ENCODE measurements around the gene DPH1. TPM values are rescaled to one million over a fixed set of nuclear protein-coding genes. Genes with fewer than 3 reads are reported as not detected.

DPH1 gene
- total RNA-seq, 4 donors from 2014 or later: 23.5 to 33.7 (median 25.0) TPM

DNA sequence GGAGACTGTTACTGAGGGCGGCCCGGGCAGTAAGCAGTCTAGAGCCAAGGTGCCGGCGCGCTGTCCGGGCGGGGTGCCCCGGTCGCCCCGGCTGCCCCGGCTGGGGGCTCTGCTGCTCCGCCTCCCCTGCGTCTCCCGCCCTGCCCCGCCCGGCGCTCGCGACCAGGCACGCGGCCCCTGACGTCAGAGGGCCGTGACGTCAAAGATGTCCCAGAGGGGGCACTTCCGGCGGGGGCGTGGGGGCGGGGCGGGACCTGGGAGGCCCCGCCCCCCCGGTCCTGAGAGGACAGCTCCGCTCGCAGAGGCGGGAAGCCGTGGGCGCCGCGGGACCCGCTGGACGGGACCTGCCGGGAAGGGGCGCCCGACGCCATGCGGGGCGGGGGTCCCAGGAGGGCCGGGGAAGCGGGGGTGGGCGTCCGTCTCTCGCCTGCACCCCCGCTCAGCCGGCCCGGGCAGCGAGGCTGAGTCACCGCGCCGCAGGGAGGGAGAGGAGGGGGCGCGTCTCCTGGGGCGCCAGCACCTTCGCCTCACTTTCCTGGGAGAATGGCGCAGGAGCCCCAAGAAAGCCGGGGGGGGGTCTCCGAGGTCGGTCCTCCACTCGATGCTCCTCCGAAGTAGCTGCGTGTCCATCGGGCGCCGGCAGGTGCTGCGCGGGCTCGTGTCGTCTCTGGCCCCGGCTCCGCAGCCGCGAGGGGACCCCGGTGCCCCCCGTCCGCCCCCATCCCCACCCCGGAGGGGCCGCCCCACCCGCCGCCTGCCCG, 20.5 kb downstream of the DPH1 start:
- TF ChIP-seq, protein P1, sequence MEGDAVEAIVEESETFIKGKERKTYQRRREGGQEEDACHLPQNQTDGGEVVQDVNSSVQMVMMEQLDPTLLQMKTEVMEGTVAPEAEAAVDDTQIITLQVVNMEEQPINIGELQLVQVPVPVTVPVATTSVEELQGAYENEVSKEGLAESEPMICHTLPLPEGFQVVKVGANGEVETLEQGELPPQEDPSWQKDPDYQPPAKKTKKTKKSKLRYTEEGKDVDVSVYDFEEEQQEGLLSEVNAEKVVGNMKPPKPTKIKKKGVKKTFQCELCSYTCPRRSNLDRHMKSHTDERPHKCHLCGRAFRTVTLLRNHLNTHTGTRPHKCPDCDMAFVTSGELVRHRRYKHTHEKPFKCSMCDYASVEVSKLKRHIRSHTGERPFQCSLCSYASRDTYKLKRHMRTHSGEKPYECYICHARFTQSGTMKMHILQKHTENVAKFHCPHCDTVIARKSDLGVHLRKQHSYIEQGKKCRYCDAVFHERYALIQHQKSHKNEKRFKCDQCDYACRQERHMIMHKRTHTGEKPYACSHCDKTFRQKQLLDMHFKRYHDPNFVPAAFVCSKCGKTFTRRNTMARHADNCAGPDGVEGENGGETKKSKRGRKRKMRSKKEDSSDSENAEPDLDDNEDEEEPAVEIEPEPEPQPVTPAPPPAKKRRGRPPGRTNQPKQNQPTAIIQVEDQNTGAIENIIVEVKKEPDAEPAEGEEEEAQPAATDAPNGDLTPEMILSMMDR (IDR thresholded peaks at IDR 0.05; ENCODE audit: low read depth): no peak

- TF ChIP-seq, protein P1 (IDR thresholded peaks at IDR 0.05; ENCODE audit: low read depth): no peak
These were observed 21.3 kb downstream of the DPH1 start for GRCh38 chr17:2051061-2051932.

DNA sequence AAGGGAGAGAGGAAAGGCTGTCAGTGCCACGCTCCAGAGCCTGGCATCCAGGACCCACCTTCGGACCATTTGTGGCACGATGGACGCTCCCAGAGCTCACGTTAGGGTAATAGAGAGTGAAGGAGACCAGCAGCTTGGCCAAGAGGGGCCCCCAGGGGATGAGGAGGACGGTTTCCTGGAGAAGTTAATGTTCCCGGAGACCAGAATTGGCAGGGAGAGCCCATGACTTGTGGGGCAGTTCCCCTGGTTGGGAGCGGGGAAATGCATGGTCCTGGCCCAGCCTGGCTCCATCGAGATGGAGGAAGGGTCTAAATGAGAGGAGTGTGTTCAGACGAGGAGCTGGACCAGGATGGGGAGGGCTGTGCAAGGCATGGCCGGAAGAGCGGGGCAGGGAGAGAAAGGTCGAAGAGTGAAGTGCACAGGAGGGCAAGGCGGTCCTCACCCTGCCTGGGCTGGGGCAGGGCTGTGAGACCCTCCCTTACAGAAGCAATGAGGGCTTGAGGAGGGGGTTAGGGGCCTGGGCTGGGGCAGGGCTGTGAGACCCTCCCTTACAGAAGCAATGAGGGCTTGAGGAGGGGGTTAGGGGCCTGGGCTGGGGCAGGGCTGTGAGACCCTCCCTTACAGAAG, 22.1 kb downstream of the DPH1 start:
- TF ChIP-seq, protein P1 (IDR thresholded peaks at IDR 0.05; ENCODE audit: low read depth): no peak

GRCh38 chr17:2053380-2054261, 23.7 kb downstream of the DPH1 start:
- TF ChIP-seq, protein P1 (IDR thresholded peaks at IDR 0.05; ENCODE audit: low read depth): no peak

DNA sequence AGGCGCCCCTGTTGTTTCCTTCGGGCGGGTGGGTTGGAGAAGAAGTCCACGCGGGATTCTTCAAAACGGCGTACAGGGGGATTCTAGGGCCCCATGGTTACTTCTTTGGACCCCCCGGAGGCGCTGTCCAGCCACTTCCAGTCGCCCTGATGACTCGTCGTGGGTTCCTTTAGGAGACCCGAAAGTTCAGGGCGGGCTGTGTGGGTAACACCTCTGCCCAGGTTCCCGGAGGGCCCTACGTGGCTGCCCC, 24.2 kb downstream of the DPH1 start:
- TF ChIP-seq, protein P1 (IDR thresholded peaks at IDR 0.05; ENCODE audit: low read depth): no peak

GRCh38 chr17:2054512-2055291, 24.7 kb downstream of the DPH1 start, which contains the start of gene HIC1:
HIC1 (plus strand) TSS chr17:2055103; CDS start chr17:2056691, 1,588 bp downstream.
- TF ChIP-seq, protein P1 (IDR thresholded peaks at IDR 0.05; ENCODE audit: low read depth): no peak
